Neural progenitor cell (in vitro differentiated cells): ENCODE measurements around the gene ARVCF. TPM values are rescaled to one million over a fixed set of nuclear protein-coding genes. Genes with fewer than 3 reads are reported as not detected.
A peak's percentile ranks its signal among the peaks of the same experiment; 100 is the strongest.

Experiments
- DNase-seq: peaks from one replicate; pipeline ENCODE4 v3.0.0-alpha.2; 2016; ENCODE audit warnings: low spot score
- H2AFZ ChIP-seq: fragments of 200-600 bp; sonication (generic); replicated peaks from 2 replicates; pipeline ENCODE4 v1.6.1; 2016; ENCODE audit warnings: antibody characterized with exemption
- H3F3A ChIP-seq: fragments of 200-600 bp; sonication (generic); 2 replicates; pipeline ENCODE4 v1.6.1; 2016; ENCODE audit warnings: antibody characterized with exemption, low read depth
- H3K27ac ChIP-seq: fragments of 200-600 bp; sonication (generic); 2 replicates; pipeline ENCODE4 v1.5.1; 2016; ENCODE audit warnings: mild to moderate bottlenecking
- H3K27me3 ChIP-seq: fragments of 200-600 bp; sonication (generic); 2 replicates; pipeline ENCODE4 v1.6.1; 2016; ENCODE audit warnings: mild to moderate bottlenecking, moderate library complexity
- H3K36me3 ChIP-seq: fragments of 200-600 bp; sonication (generic); 2 replicates; pipeline ENCODE4 v1.5.1; 2016
- H3K4me1 ChIP-seq: fragments of 200-600 bp; sonication (generic); 2 replicates; pipeline ENCODE4 v1.6.1; 2016; ENCODE audit warnings: mixed run types
- H3K4me2 ChIP-seq: fragments of 200-600 bp; sonication (generic); 2 replicates; pipeline ENCODE4 v1.6.1; 2016
- H3K4me3 ChIP-seq: fragments of 200-600 bp; sonication (generic); 2 replicates; pipeline ENCODE4 v1.5.1; 2016
- H3K79me2 ChIP-seq: fragments of 200-600 bp; sonication (generic); 2 replicates; pipeline ENCODE4 v1.6.1; 2016; ENCODE audit warnings: low read depth
- H3K9ac ChIP-seq: fragments of 200-600 bp; sonication (generic); 2 replicates; pipeline ENCODE4 v1.6.1; 2016
- H3K9me3 ChIP-seq: fragments of 200-600 bp; sonication (generic); 2 replicates; pipeline ENCODE4 v1.5.1; 2016; ENCODE audit warnings: low read depth
- H4K20me1 ChIP-seq: fragments of 200-600 bp; sonication (generic); 2 replicates; pipeline ENCODE4 v1.6.1; 2016; ENCODE audit warnings: low read depth
- H3K27ac Mint-ChIP-seq: 3 replicates; pipeline ENCODE4 v1.8.0; 2021; ENCODE audit warnings: mixed read lengths
- H3K27me3 Mint-ChIP-seq: 2 replicates; pipeline ENCODE4 v1.8.0; 2022; ENCODE audit warnings: low read depth, mild to moderate bottlenecking, inconsistent platforms, moderate library complexity, mixed read lengths; ENCODE audit not compliant: insufficient read depth
- H3K36me3 Mint-ChIP-seq: 3 replicates; pipeline ENCODE4 v1.8.0; 2021; ENCODE audit warnings: mixed read lengths
- H3K4me1 Mint-ChIP-seq: 3 replicates; pipeline ENCODE4 v1.8.0; 2021; ENCODE audit warnings: mixed read lengths
- H3K4me3 Mint-ChIP-seq: 3 replicates; pipeline ENCODE4 v1.8.0; 2021; ENCODE audit warnings: mild to moderate bottlenecking, moderate library complexity, mixed read lengths
- H3K9me3 Mint-ChIP-seq: 3 replicates; pipeline ENCODE4 v1.8.0; 2020; ENCODE audit warnings: mixed read lengths
- CTCF ChIP-seq: fragments of 200-600 bp; sonication (generic); IDR thresholded peaks from 2 replicates; pipeline ENCODE4 v1.5.1; 2017; ENCODE audit warnings: antibody characterized with exemption, mild to moderate bottlenecking
- EZH2 ChIP-seq: fragments of 200-600 bp; sonication (generic); IDR thresholded peaks from 2 replicates; pipeline ENCODE4 v1.6.1; 2017; ENCODE audit warnings: antibody characterized with exemption, mild to moderate bottlenecking, moderate library complexity
- EZH2phosphoT487 ChIP-seq: fragments of 200-600 bp; sonication (generic); IDR thresholded peaks from 2 replicates; pipeline ENCODE4 v1.6.1; 2017; ENCODE audit warnings: antibody characterized with exemption
- total RNA-seq: library from RNA; depleted of rRNA; stranded (reverse); fragments of >200 nt; gene quantifications from 2 replicates; pipeline ENCODE4 v1.2.3, GENCODE V29; 2015; ENCODE audit warnings: low replicate concordance

The ARVCF gene
- total RNA-seq, 1 donor from 2014 or later: 35.4 TPM

DNA sequence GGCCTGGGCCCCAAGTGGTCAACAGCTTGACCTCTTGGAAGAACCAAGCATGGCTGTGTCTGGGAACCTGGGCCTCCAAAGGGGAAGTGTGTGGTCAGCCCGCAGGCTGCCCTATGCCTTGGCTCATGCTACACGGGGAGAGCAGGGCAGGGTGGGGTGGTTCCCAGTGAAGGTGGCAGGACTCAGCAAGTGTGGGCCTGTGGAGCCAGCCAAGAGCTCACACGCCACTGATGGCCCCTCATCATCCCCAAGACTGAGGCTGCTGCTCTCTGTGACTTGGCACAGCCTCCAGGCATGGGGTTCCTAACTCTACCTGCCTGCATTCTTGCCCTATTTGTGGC, 47.5 kb upstream of the ARVCF start:
- no peak overlapping the region for H3K27ac Mint-ChIP-seq
- H3K36me3 ChIP-seq: no peaks in the 10 kb centered on the region
- DNase-seq: no peak
- H3K36me3 Mint-ChIP-seq: peaks cover 2% of the 10 kb centered on the region
- no peaks in the 10 kb centered on the region for H3K27me3 ChIP-seq
- no peaks in the 10 kb centered on the region for H3K9me3 Mint-ChIP-seq
- no peaks in the 10 kb centered on the region for H4K20me1 ChIP-seq
- no peak overlapping the region for H3K27ac ChIP-seq
- no peak overlapping the region for H3K4me2 ChIP-seq
- no peaks in the 10 kb centered on the region for H3K79me2 ChIP-seq
- no peak overlapping the region for H3K4me3 ChIP-seq
- H3K27me3 Mint-ChIP-seq: no peaks in the 10 kb centered on the region
- H3K9me3 ChIP-seq: no peaks in the 10 kb centered on the region
- H3K4me1 Mint-ChIP-seq: peaks cover 6% of the 10 kb centered on the region
- H2AFZ ChIP-seq: no peak overlapping the region
- no peaks in the 10 kb centered on the region for H3K4me1 ChIP-seq
- no peak overlapping the region for H3K9ac ChIP-seq
- H3K4me3 Mint-ChIP-seq: no peak overlapping the region
- TF ChIP-seq EZH2phosphoT487: no peak
- no peak for TF ChIP-seq CTCF
- no peak for TF ChIP-seq EZH2
- no peaks in the 10 kb centered on the region for H3F3A ChIP-seq

DNA sequence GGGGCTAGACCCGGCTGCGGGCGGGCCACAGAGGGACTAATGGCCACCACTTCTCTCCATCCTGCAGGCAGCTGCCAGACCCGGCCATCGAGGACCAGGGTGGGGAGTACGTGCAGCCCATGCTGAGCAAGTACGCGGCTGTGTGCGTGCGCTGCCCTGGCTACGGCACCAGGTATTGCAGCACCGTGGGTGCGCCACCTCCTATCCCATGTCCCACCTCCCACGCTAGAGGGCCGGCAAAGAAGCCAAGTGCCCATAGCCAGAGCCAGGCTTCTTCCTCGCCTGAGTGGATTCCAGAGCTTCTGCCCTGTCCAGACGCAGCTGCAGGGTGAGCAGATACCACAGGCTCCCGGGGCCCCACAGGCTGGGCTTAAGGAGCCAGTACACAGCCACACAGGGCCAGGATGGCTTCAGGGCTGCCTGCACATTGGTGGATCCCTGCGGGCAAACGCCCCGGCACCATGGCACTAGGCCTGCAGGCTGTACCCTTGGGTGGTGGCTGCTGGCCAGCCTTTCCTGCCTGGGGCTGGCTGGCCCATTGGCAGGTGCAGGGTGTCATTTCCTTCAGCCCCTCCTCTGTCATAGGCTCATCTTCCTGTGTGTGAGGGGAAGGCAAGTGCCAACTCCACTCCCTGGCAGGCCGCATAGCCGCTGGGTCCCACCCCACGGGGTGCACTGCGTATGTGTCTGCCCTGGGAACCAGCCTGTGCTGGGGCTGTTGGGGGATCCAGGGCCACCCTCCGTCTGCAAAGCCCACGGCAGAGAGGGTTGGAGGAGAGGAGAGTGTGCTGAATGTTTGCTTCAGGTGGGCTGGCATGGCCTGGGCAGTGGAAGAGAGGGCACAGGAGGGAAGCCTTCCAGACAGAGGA, 46.9 kb upstream of the ARVCF start:
- no peak for DNase-seq

DNA sequence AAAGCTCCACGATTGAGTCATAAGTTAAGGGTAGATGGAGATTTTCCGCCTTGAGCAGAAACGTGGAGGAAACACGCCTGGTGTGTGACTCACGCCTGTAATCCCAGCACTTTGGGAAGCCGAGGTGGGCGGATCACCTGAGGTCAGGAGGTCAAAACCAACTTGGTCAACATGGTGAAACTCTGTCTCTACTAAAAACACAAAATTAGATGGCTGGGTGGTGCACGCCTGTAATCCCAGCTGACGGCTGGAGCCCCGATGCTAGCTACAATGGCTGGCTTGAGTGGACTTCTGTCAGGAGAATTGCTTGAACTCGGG, 46.1 kb upstream of the ARVCF start:
- Histone ChIP-seq H3K4me3 (no peak overlapping the region), H3K79me2 (no peaks in the 10 kb centered on the region), H3K27me3 (no peaks in the 10 kb centered on the region), H3K9me3 (no peaks in the 10 kb centered on the region), H3K9ac (no peak overlapping the region), H4K20me1 (no peaks in the 10 kb centered on the region), H3F3A (no peaks in the 10 kb centered on the region), H2AFZ (no peak overlapping the region), H3K36me3 (no peaks in the 10 kb centered on the region), H3K4me1 (no peaks in the 10 kb centered on the region), H3K4me2 (no peak overlapping the region), H3K27ac (no peak overlapping the region)
- no peak overlapping the region for H3K4me3 Mint-ChIP-seq
- peaks cover 2% of the 10 kb centered on the region for H3K36me3 Mint-ChIP-seq
- no peaks in the 10 kb centered on the region for H3K9me3 Mint-ChIP-seq
- no peaks in the 10 kb centered on the region for H3K27me3 Mint-ChIP-seq
- peak overlapping the region; percentile 39 for H3K27ac Mint-ChIP-seq
- no peak for DNase-seq
- TF ChIP-seq CTCF: no peak
- TF ChIP-seq EZH2: no peak
- TF ChIP-seq EZH2phosphoT487: no peak
- H3K4me1 Mint-ChIP-seq: peaks cover 10% of the 10 kb centered on the region

More for the DNA sequence above, 46.9 kb upstream of the ARVCF start:
- no peak overlapping the region for H3K27ac ChIP-seq
- no peaks in the 10 kb centered on the region for H3K9me3 ChIP-seq
- Mint-ChIP-seq H3K4me1 (peaks cover 8% of the 10 kb centered on the region), H3K27ac (no peak overlapping the region), H3K27me3 (no peaks in the 10 kb centered on the region), H3K36me3 (peaks cover 2% of the 10 kb centered on the region), H3K4me3 (no peak overlapping the region), H3K9me3 (no peaks in the 10 kb centered on the region)
- no peak for TF ChIP-seq EZH2
- H3K36me3 ChIP-seq: no peaks in the 10 kb centered on the region
- no peaks in the 10 kb centered on the region for H4K20me1 ChIP-seq
- no peak overlapping the region for H3K9ac ChIP-seq
- no peak overlapping the region for H3K4me3 ChIP-seq
- H3F3A ChIP-seq: no peaks in the 10 kb centered on the region
- no peaks in the 10 kb centered on the region for H3K79me2 ChIP-seq
- H3K4me1 ChIP-seq: no peaks in the 10 kb centered on the region
- H3K4me2 ChIP-seq: no peak overlapping the region
- H3K27me3 ChIP-seq: no peaks in the 10 kb centered on the region
- H2AFZ ChIP-seq: no peak overlapping the region

DNA sequence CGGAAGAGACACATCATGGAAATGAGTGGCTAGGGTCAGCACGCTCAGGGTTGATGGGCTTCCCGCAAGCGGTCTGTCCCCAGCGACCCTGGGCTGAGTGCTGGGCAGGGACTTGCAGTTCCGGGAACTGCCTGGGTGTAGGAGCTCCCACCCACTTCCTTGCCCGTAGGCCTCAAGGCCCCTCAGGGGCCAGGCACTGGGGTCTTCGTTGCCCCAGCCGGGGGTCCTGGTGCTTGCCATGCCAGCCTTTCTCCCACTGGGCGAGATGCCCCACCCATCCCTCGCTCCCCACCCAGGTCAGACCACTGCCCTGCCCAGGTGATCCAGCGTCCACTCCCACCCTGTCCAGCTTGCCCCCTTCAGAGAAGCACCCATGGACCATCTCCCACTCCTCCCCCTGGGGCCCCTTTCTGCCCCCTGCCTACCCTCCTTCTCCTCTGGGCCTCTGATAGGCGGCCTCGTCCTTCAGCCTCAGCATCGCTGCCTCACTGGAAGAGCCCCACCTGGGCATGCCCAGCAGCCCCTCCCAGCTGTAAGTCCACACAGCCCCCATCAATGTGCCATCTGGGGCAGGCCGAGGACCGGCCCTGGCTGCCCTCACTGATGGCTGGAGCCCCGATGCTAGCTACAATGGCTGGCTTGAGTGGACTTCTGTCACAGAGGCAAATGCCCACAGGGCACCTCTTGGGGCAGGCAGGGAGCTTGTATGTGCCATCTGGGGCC, 45.6 kb upstream of the ARVCF start:
- Mint-ChIP-seq H3K4me1 (peaks cover 10% of the 10 kb centered on the region), H3K36me3 (peaks cover 2% of the 10 kb centered on the region), H3K27me3 (no peaks in the 10 kb centered on the region), H3K27ac (no peak overlapping the region), H3K9me3 (no peaks in the 10 kb centered on the region), H3K4me3 (no peak overlapping the region)
- H3K36me3 ChIP-seq: no peaks in the 10 kb centered on the region
- TF ChIP-seq EZH2phosphoT487 (no peak), CTCF (no peak), EZH2 (no peak)
- H3K79me2 ChIP-seq: no peaks in the 10 kb centered on the region
- DNase-seq: no peak
- no peaks in the 10 kb centered on the region for H4K20me1 ChIP-seq
- no peaks in the 10 kb centered on the region for H3K9me3 ChIP-seq
- H3F3A ChIP-seq: no peaks in the 10 kb centered on the region
- no peaks in the 10 kb centered on the region for H3K4me1 ChIP-seq
- no peak overlapping the region for H3K9ac ChIP-seq
- H3K4me3 ChIP-seq: no peak overlapping the region
- no peak overlapping the region for H3K27ac ChIP-seq
- no peaks in the 10 kb centered on the region for H3K27me3 ChIP-seq
- no peak overlapping the region for H3K4me2 ChIP-seq
- H2AFZ ChIP-seq: no peak overlapping the region
